HEK293T (cell line): ENCODE measurements around the gene NAIF1.
"Not testable (repeated sequence)": the region's sequence is repeated elsewhere in the genome, so short reads cannot be mapped to it uniquely, and the experiment has no call there.

Source experiments
- CTCF ChIA-PET: fragments of 350-600 bp; formaldehyde crosslinking; extraction: SDS; loops from one replicate; lab custom pipeline; 2021; ENCODE audit warnings: antibody characterized with exemption, inconsistent platforms; lab: Yijun Ruan, JAX
- POLR2A ChIA-PET: fragments of 350-600 bp; formaldehyde crosslinking; extraction: SDS; loops from one replicate; lab custom pipeline; 2020; ENCODE audit warnings: antibody characterized with exemption, inconsistent platforms; lab: Yijun Ruan, JAX
- DNase-seq: peaks from one replicate; pipeline ENCODE4 v3.0.0; 2012; ENCODE audit warnings: mixed read lengths; ENCODE audit errors: extremely low spot score
- BHLHE40 ChIP-seq: fragments of 450-650 bp; IDR thresholded peaks from 2 replicates; pipeline ENCODE4 v1.6.1; 2016; ENCODE audit warnings: mild to moderate bottlenecking, moderate library complexity, borderline replicate concordance
- CTBP1 ChIP-seq: fragments of 450-650 bp; IDR thresholded peaks from 2 replicates; pipeline ENCODE4 v1.6.1; 2016; ENCODE audit warnings: borderline replicate concordance
- ELF4 ChIP-seq: fragments of 450-650 bp; IDR thresholded peaks from 2 replicates; pipeline ENCODE4 v1.6.1; 2017; ENCODE audit warnings: antibody characterized with exemption
- FOXA1 ChIP-seq: fragments of 450-650 bp; IDR thresholded peaks from 2 replicates; pipeline ENCODE4 v1.6.1; 2016; ENCODE audit warnings: mild to moderate bottlenecking
- FOXK2 ChIP-seq: fragments of 450-650 bp; IDR thresholded peaks from 2 replicates; pipeline ENCODE4 v1.6.1; 2016; ENCODE audit warnings: mild to moderate bottlenecking
- FOXM1 ChIP-seq: fragments of 450-650 bp; IDR thresholded peaks from 2 replicates; pipeline ENCODE4 v1.6.1; 2017; ENCODE audit warnings: mild to moderate bottlenecking, borderline replicate concordance
- HDGF ChIP-seq: fragments of 450-650 bp; IDR thresholded peaks from 2 replicates; pipeline ENCODE4 v1.6.1; 2017; ENCODE audit warnings: antibody characterized with exemption, borderline replicate concordance
- L3MBTL2 ChIP-seq: fragments of 450-650 bp; conservative IDR thresholded peaks from 2 replicates; pipeline ENCODE4 v1.6.1; 2016; ENCODE audit warnings: mild to moderate bottlenecking
- LEF1 ChIP-seq: fragments of 450-650 bp; IDR thresholded peaks from 2 replicates; pipeline ENCODE4 v1.6.1; 2017; ENCODE audit warnings: mild to moderate bottlenecking, borderline replicate concordance
- NFRKB ChIP-seq: fragments of 450-650 bp; IDR thresholded peaks from 2 replicates; pipeline ENCODE4 v1.6.1; 2016; ENCODE audit warnings: mild to moderate bottlenecking, moderate library complexity
- PKNOX1 ChIP-seq: fragments of 450-650 bp; IDR thresholded peaks from 2 replicates; pipeline ENCODE4 v1.6.1; 2016
- SP1 ChIP-seq: fragments of 450-650 bp; IDR thresholded peaks from 2 replicates; pipeline ENCODE4 v1.6.1; 2017
- SUZ12 ChIP-seq: fragments of 450-650 bp; IDR thresholded peaks from 2 replicates; pipeline ENCODE4 v1.6.1; 2016; ENCODE audit warnings: mild to moderate bottlenecking
- TARDBP ChIP-seq: fragments of 450-650 bp; IDR thresholded peaks from 2 replicates; pipeline ENCODE4 v1.6.1; 2016
- ZNF384 ChIP-seq: fragments of 450-650 bp; IDR thresholded peaks from 2 replicates; pipeline ENCODE4 v1.6.1; 2016

NAIF1 gene

GRCh38 chr9:128113526-128114325 lies 46.6 kb upstream of the NAIF1 start:
- POLR2A ChIA-PET, result interaction anchor here (1.2 kb wide), 1 partner anchor 46 kb away, joined by 3 read pairs; the partner anchor contains the start of gene SLC25A25
- CTCF ChIA-PET, result interaction anchor here (0.6 kb wide), 1 partner anchor 335 kb away, joined by 4 read pairs; the partner anchor contains the start of gene SH2D3C
- no peak for DNase-seq
- TF ChIP-seq FOXA1 (no peak), L3MBTL2 (no peak), CTBP1 (no peak)

- CTCF ChIA-PET, POLR2A ChIA-PET, DNase-seq: not testable (repeated sequence)
These were observed 44.6 kb upstream of the NAIF1 start for GRCh38 chr9:128111726-128112125.

GRCh38 chr9:128109050-128109709 lies 42.1 kb upstream of the NAIF1 start:
- TF ChIP-seq FOXK2 (no peak), SUZ12 (no peak), PKNOX1 (no peak), ELF4 (no peak), CTBP1 (no peak), NFRKB (no peak), FOXA1 (no peak), HDGF (no peak), FOXM1 (no peak), BHLHE40 (no peak), LEF1 (no peak)
- no peak for DNase-seq
- POLR2A ChIA-PET, result no interaction called here
- CTCF ChIA-PET, result interaction anchor here (1.3 kb wide), 1 partner anchor 16 kb away, joined by 9 read pairs; no protein-coding TSS in a partner anchor

GRCh38 chr9:128108269-128109049 lies 41.3 kb upstream of the NAIF1 start:
- ChIA-PET POLR2A (no interaction called here), CTCF (interaction anchor here (1.3 to 1.5 kb wide), 2 partner anchors 9 to 16 kb away, joined by 9 read pairs; no protein-coding TSS in a partner anchor)
- no peak for DNase-seq
- no peak for TF ChIP-seq PKNOX1
- no peak for TF ChIP-seq NFRKB
- no peak for TF ChIP-seq TARDBP
- TF ChIP-seq ELF4, result no peak
- TF ChIP-seq CTBP1, result no peak
- TF ChIP-seq HDGF, result no peak
- TF ChIP-seq L3MBTL2, result no peak

GRCh38 chr9:128107468-128108268 lies 40.5 kb upstream of the NAIF1 start:
- POLR2A ChIA-PET, result no interaction called here
- CTCF ChIA-PET, result interaction anchor here (1.3 to 1.5 kb wide), 2 partner anchors 10 to 18 kb away, joined by 4 to 9 read pairs; no protein-coding TSS in a partner anchor
- no peak for DNase-seq
- TF ChIP-seq TARDBP, result no peak
- no peak for TF ChIP-seq ZNF384
- no peak for TF ChIP-seq BHLHE40
- no peak for TF ChIP-seq SUZ12
- TF ChIP-seq FOXA1, result no peak
- no peak for TF ChIP-seq L3MBTL2
- TF ChIP-seq ELF4, result no peak
- TF ChIP-seq SP1, result no peak
- TF ChIP-seq CTBP1, result no peak
- TF ChIP-seq FOXK2, result no peak
- no peak for TF ChIP-seq LEF1
- TF ChIP-seq HDGF, result no peak

- POLR2A ChIA-PET, result no interaction called here
- no peak for DNase-seq
- CTCF ChIA-PET, result interaction anchor here (1.3 to 1.5 kb wide), 2 partner anchors 11 to 18 kb away, joined by 4 to 9 read pairs; no protein-coding TSS in a partner anchor
- TF ChIP-seq FOXA1 (no peak), TARDBP (no peak), SUZ12 (no peak), FOXM1 (no peak)
These were observed 39.9 kb upstream of the NAIF1 start for GRCh38 chr9:128106940-128107467.
